PC-3 (cell line): ENCODE measurements around the gene C11orf91.

ENCODE experiments used
- CTCF ChIP-seq: fragments of 300-600 bp; sonication (generic); conservative IDR thresholded peaks from 2 replicates; pipeline ENCODE4 v1.5.1; 2017; ENCODE audit warnings: antibody characterized with exemption, low read depth, mild to moderate bottlenecking, low read length
- EZH2 ChIP-seq: fragments of 300-600 bp; sonication (generic); IDR thresholded peaks from one replicate; pipeline ENCODE4 v1.6.1; 2017; ENCODE audit warnings: antibody characterized with exemption, mild to moderate bottlenecking, low read length; ENCODE audit not compliant: unreplicated experiment

DNA sequence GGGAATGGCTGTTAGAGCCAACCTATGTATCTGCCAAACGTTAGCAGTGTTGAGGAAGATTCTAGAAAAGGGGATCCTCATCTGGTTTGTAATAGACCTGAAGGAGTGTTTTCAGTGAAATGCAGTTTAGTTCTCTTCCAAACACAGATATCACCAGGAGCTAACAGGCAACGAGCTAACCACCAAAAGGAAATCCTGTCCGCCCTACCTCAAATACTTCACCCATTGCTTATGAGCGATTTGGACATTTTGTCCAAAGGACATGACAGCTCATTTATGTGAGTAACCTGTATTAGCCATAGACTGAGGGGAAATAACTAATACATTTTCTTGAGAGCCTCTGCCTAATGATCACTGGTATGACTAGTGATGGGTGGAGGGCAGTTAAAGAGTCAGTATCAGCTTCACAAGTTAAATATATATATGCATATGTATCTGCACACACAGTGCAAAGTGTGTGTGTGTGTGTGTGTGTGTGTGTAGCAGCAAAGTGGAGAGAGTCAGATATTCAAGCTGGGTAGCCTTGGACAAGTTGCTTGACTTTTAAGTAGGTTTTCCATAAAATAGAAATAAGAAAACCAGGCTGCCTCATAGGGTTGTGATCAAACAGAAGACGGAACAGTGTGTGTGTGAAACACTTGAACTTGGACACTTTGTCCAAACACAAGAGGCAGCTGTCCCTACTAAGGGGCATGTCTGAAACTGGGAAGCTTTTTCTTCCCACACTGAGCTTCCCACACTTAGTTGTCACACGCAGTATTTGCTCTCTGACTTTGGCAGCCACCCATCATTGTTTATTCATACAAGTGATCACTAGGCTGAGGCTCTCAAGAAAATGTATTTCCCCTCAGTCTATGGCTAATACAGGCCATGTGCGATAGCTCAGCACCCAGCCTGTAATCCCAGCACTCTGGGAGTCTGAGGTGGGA, 940 bp upstream of the C11orf91 start:
- TF ChIP-seq EZH2: no peak
- no peak for TF ChIP-seq CTCF
